Measurements from ENCODE around the gene TNFAIP8.

Gene TNFAIP8

GRCh38 chr5:119341452-119342349 is 14.1 kb upstream of the TNFAIP8 start:
- Histone ChIP-seq H3K9ac (ENCODE audit: low read length) (no peak overlapping the region), H3K36me3 (ENCODE audit: control insufficient read depth, insufficient read depth, low read length) (no peaks in the 10 kb centered on the region), H3K27me3 (ENCODE audit: control insufficient read depth, insufficient read depth, low read length) (no peaks in the 10 kb centered on the region), H3K9me3 (ENCODE audit: control insufficient read depth, low read length) (no peaks in the 10 kb centered on the region), H3K4me3 (ENCODE audit: low read length) (no peak overlapping the region), H3K4me1 (ENCODE audit: control insufficient read depth, insufficient read depth, low read length) (peaks cover 34% of the 10 kb centered on the region)

GRCh38 chr5:119342406-119342805 is 13.4 kb upstream of the TNFAIP8 start:
- H3K4me1 ChIP-seq (ENCODE audit: control insufficient read depth, insufficient read depth, low read length), result peaks cover 27% of the 10 kb centered on the region
- no peak overlapping the region for H3K4me3 ChIP-seq (ENCODE audit: low read length)
- H3K9me3 ChIP-seq (ENCODE audit: control insufficient read depth, low read length), result no peaks in the 10 kb centered on the region
- H3K27me3 ChIP-seq (ENCODE audit: control insufficient read depth, insufficient read depth, low read length), result no peaks in the 10 kb centered on the region
- no peaks in the 10 kb centered on the region for H3K36me3 ChIP-seq (ENCODE audit: control insufficient read depth, insufficient read depth, low read length)
- H3K9ac ChIP-seq (ENCODE audit: low read length), result no peak overlapping the region

GRCh38 chr5:119343052-119343451 is 12.8 kb upstream of the TNFAIP8 start:
- Histone ChIP-seq H3K27me3 (ENCODE audit: control insufficient read depth, insufficient read depth, low read length) (no peaks in the 10 kb centered on the region), H3K9me3 (ENCODE audit: control insufficient read depth, low read length) (no peaks in the 10 kb centered on the region), H3K36me3 (ENCODE audit: control insufficient read depth, insufficient read depth, low read length) (no peaks in the 10 kb centered on the region), H3K9ac (ENCODE audit: low read length) (no peak overlapping the region), H3K4me1 (ENCODE audit: control insufficient read depth, insufficient read depth, low read length) (peaks cover 21% of the 10 kb centered on the region), H3K4me3 (ENCODE audit: low read length) (no peak overlapping the region)

- Histone ChIP-seq H3K4me3 (ENCODE audit: low read length) (no peak overlapping the region), H3K4me1 (ENCODE audit: control insufficient read depth, insufficient read depth, low read length) (peaks cover 16% of the 10 kb centered on the region), H3K9ac (ENCODE audit: low read length) (no peak overlapping the region), H3K27me3 (ENCODE audit: control insufficient read depth, insufficient read depth, low read length) (no peaks in the 10 kb centered on the region), H3K36me3 (ENCODE audit: control insufficient read depth, insufficient read depth, low read length) (no peaks in the 10 kb centered on the region), H3K9me3 (ENCODE audit: control insufficient read depth, low read length) (no peaks in the 10 kb centered on the region)
These were observed 12.1 kb upstream of the TNFAIP8 start for GRCh38 chr5:119343766-119344165.

GRCh38 chr5:119344231-119344630 is 11.6 kb upstream of the TNFAIP8 start:
- H3K4me1 ChIP-seq (ENCODE audit: control insufficient read depth, insufficient read depth, low read length), result peaks cover 16% of the 10 kb centered on the region
- no peaks in the 10 kb centered on the region for H3K27me3 ChIP-seq (ENCODE audit: control insufficient read depth, insufficient read depth, low read length)
- no peak overlapping the region for H3K4me3 ChIP-seq (ENCODE audit: low read length)
- H3K9ac ChIP-seq (ENCODE audit: low read length), result no peak overlapping the region
- no peaks in the 10 kb centered on the region for H3K36me3 ChIP-seq (ENCODE audit: control insufficient read depth, insufficient read depth, low read length)
- H3K9me3 ChIP-seq (ENCODE audit: control insufficient read depth, low read length), result no peaks in the 10 kb centered on the region

- H3K9ac ChIP-seq (ENCODE audit: low read length), result no peak overlapping the region
- no peaks in the 10 kb centered on the region for H3K9me3 ChIP-seq (ENCODE audit: control insufficient read depth, low read length)
- peaks cover 7% of the 10 kb centered on the region for H3K4me1 ChIP-seq (ENCODE audit: control insufficient read depth, insufficient read depth, low read length)
- H3K36me3 ChIP-seq (ENCODE audit: control insufficient read depth, insufficient read depth, low read length), result no peaks in the 10 kb centered on the region
- H3K27me3 ChIP-seq (ENCODE audit: control insufficient read depth, insufficient read depth, low read length), result no peaks in the 10 kb centered on the region
- H3K4me3 ChIP-seq (ENCODE audit: low read length), result no peak overlapping the region
These were observed 10.0 kb upstream of the TNFAIP8 start for GRCh38 chr5:119345861-119346260.

- Histone ChIP-seq H3K27me3 (ENCODE audit: control insufficient read depth, insufficient read depth, low read length) (no peaks in the 10 kb centered on the region), H3K4me1 (ENCODE audit: control insufficient read depth, insufficient read depth, low read length) (peaks cover 4% of the 10 kb centered on the region), H3K9me3 (ENCODE audit: control insufficient read depth, low read length) (no peaks in the 10 kb centered on the region), H3K36me3 (ENCODE audit: control insufficient read depth, insufficient read depth, low read length) (no peaks in the 10 kb centered on the region), H3K9ac (ENCODE audit: low read length) (no peak overlapping the region), H3K4me3 (ENCODE audit: low read length) (no peak overlapping the region)
These were observed 9.4 kb upstream of the TNFAIP8 start for GRCh38 chr5:119346394-119346793.

- H3K27me3 ChIP-seq (ENCODE audit: control insufficient read depth, insufficient read depth, low read length), result no peaks in the 10 kb centered on the region
- no peak overlapping the region for H3K9ac ChIP-seq (ENCODE audit: low read length)
- H3K4me1 ChIP-seq (ENCODE audit: control insufficient read depth, insufficient read depth, low read length), result peaks cover 4% of the 10 kb centered on the region
These were observed 8.2 kb upstream of the TNFAIP8 start for GRCh38 chr5:119347574-119347973.

GRCh38 chr5:119347991-119348390 is 7.8 kb upstream of the TNFAIP8 start:
- no peak overlapping the region for H3K4me3 ChIP-seq (ENCODE audit: low read length)
- H3K9ac ChIP-seq (ENCODE audit: low read length), result no peak overlapping the region
- H3K36me3 ChIP-seq (ENCODE audit: control insufficient read depth, insufficient read depth, low read length), result no peaks in the 10 kb centered on the region
- no peaks in the 10 kb centered on the region for H3K9me3 ChIP-seq (ENCODE audit: control insufficient read depth, low read length)
- H3K27me3 ChIP-seq (ENCODE audit: control insufficient read depth, insufficient read depth, low read length), result no peaks in the 10 kb centered on the region
- peaks cover 5% of the 10 kb centered on the region for H3K4me1 ChIP-seq (ENCODE audit: control insufficient read depth, insufficient read depth, low read length)

More at GRCh38 chr5:119347574-119347973, 8.2 kb upstream of the TNFAIP8 start:
- Histone ChIP-seq H3K36me3 (ENCODE audit: control insufficient read depth, insufficient read depth, low read length) (no peaks in the 10 kb centered on the region), H3K9me3 (ENCODE audit: control insufficient read depth, low read length) (no peaks in the 10 kb centered on the region), H3K4me3 (ENCODE audit: low read length) (no peak overlapping the region)

- H3K4me1 ChIP-seq (ENCODE audit: control insufficient read depth, insufficient read depth, low read length), result peaks cover 25% of the 10 kb centered on the region
- H3K36me3 ChIP-seq (ENCODE audit: control insufficient read depth, insufficient read depth, low read length), result no peaks in the 10 kb centered on the region
- H3K9ac ChIP-seq (ENCODE audit: low read length), result no peak overlapping the region
These were observed 2.6 kb upstream of the TNFAIP8 start for GRCh38 chr5:119353213-119353612.

GRCh38 chr5:119353686-119354366 is 2.0 kb upstream of the TNFAIP8 start:
- Histone ChIP-seq H3K4me1 (ENCODE audit: control insufficient read depth, insufficient read depth, low read length) (peaks cover 26% of the 10 kb centered on the region), H3K27me3 (ENCODE audit: control insufficient read depth, insufficient read depth, low read length) (no peaks in the 10 kb centered on the region), H3K9me3 (ENCODE audit: control insufficient read depth, low read length) (no peaks in the 10 kb centered on the region), H3K4me3 (ENCODE audit: low read length) (no peak overlapping the region), H3K9ac (ENCODE audit: low read length) (no peak overlapping the region), H3K36me3 (ENCODE audit: control insufficient read depth, insufficient read depth, low read length) (no peaks in the 10 kb centered on the region)

More at GRCh38 chr5:119353213-119353612, 2.6 kb upstream of the TNFAIP8 start:
- Histone ChIP-seq H3K9me3 (ENCODE audit: control insufficient read depth, low read length) (no peaks in the 10 kb centered on the region), H3K4me3 (ENCODE audit: low read length) (no peak overlapping the region), H3K27me3 (ENCODE audit: control insufficient read depth, insufficient read depth, low read length) (no peaks in the 10 kb centered on the region)

GRCh38 chr5:119354537-119355243 is 1.1 kb upstream of the TNFAIP8 start:
- Histone ChIP-seq H3K9me3 (ENCODE audit: control insufficient read depth, low read length) (no peaks in the 10 kb centered on the region), H3K9ac (ENCODE audit: low read length) (no peak overlapping the region), H3K36me3 (ENCODE audit: control insufficient read depth, insufficient read depth, low read length) (no peaks in the 10 kb centered on the region), H3K4me1 (ENCODE audit: control insufficient read depth, insufficient read depth, low read length) (peaks cover 35% of the 10 kb centered on the region), H3K4me3 (ENCODE audit: low read length) (no peak overlapping the region), H3K27me3 (ENCODE audit: control insufficient read depth, insufficient read depth, low read length) (no peaks in the 10 kb centered on the region)

All from mucosa of stomach (tissue), 1 donor.